ENCODE results near the gene CEACAM21. TPM values are rescaled to one million over a fixed set of nuclear protein-coding genes. Genes with fewer than 3 reads are reported as not detected.
A peak's percentile ranks its signal among the peaks of the same experiment; 100 is the strongest.

The CEACAM21 gene
- total RNA-seq, 1 experiment from 2014 or later = not detected

- Histone ChIP-seq H3K79me1 (ENCODE audit: insufficient read depth, low read depth, low read length, poor library complexity, severe bottlenecking) (no peaks in the 10 kb centered on the region), H3K23ac (ENCODE audit: insufficient read length, low read depth, low read length) (no peak overlapping the region), H3K4me1 (ENCODE audit: insufficient read depth, low read length) (no peaks in the 10 kb centered on the region), H3K9me3 (ENCODE audit: control insufficient read depth, low read depth, low read length) (no peaks in the 10 kb centered on the region), H3K56ac (ENCODE audit: insufficient read length, low read depth, low read length) (no peak overlapping the region), H3K18ac (ENCODE audit: insufficient read length, low read depth, low read length) (no peak overlapping the region), H2BK5ac (ENCODE audit: insufficient read length, low read length) (no peak overlapping the region), H3K23me2 (ENCODE audit: insufficient read length, low read depth, low read length, poor library complexity, severe bottlenecking) (no peaks in the 10 kb centered on the region), H3K79me2 (ENCODE audit: insufficient read depth, low read length) (no peaks in the 10 kb centered on the region), H3K27me3 (ENCODE audit: insufficient read depth, low read length) (no peaks in the 10 kb centered on the region), H3K4me2 (ENCODE audit: insufficient read depth, insufficient read length, low read length) (no peak overlapping the region), H3K27ac (ENCODE audit: insufficient read length, low read depth, low read length) (no peak overlapping the region), H2BK120ac (ENCODE audit: low read depth, low read length, poor library complexity, severe bottlenecking) (no peak overlapping the region), H2AK5ac (ENCODE audit: insufficient read length, low read length) (no peak overlapping the region), H3K14ac (ENCODE audit: insufficient read depth, low read length) (no peak overlapping the region), H3K4ac (ENCODE audit: low read depth, low read length) (no peak overlapping the region), H2BK15ac (ENCODE audit: low read depth, low read length) (no peak overlapping the region), H4K91ac (ENCODE audit: insufficient read length, low read depth, low read length) (no peak overlapping the region), H2BK12ac (ENCODE audit: insufficient read length, low read depth, low read length) (no peak overlapping the region), H4K20me1 (ENCODE audit: control insufficient read depth, insufficient read depth, insufficient read length) (no peaks in the 10 kb centered on the region), H3K9ac (ENCODE audit: extremely low read depth, insufficient read length, low read length) (no peak overlapping the region), H4K5ac (ENCODE audit: insufficient read length, low read depth, low read length) (no peak overlapping the region), H2BK20ac (ENCODE audit: low read depth, low read length, poor library complexity, severe bottlenecking) (no peak overlapping the region), H2AFZ (ENCODE audit: low read length) (no peak overlapping the region), H3T11ph (ENCODE audit: low read length) (no peak overlapping the region), H4K8ac (replicated peaks; ENCODE audit: insufficient read length, low read depth, low read length) (no peak overlapping the region)
- peaks cover 68 to 81% of the 10 kb centered on the region in 2 experiments for H3K9me3 Mint-ChIP-seq
- no peak overlapping the region for H3K4me3 Mint-ChIP-seq
- H3K36me3 Mint-ChIP-seq (ENCODE audit: insufficient read depth in 1 of 3, low read depth in 3 of 3) = peaks cover 0 to 6% (median 3%) of the 10 kb centered on the region in 3 experiments; a peak in 3 of 7 replicates
- no peaks in the 10 kb centered on the region for H3K4me1 Mint-ChIP-seq
- H3K27me3 Mint-ChIP-seq (ENCODE audit: low read depth) = peaks cover 2% of the 10 kb centered on the region
- no peak overlapping the region for H3K27ac Mint-ChIP-seq
- DNase-seq = no peak
- no CpG with 5 or more reads among the region's 1 CpG for WGBS (ENCODE audit: extremely low coverage, insufficient read length, low lambda C conversion rate)
- TF ChIP-seq CTCF (conservative IDR thresholded peaks at IDR 0.05) = peak; percentile 46
Measured at GRCh38 chr19:41537789-41538188, 38.2 kb upstream of the CEACAM21 start.
